OCI-LY1 (cell line): ENCODE measurements around the gene SLIT3.

Experiments
- EZH2 ChIP-seq: fragments of 200-600 bp; sonication (generic), shearing (Covaris generic); IDR thresholded peaks from 2 replicates; pipeline ENCODE4 v1.8.0; 2017; ENCODE audit warnings: borderline replicate concordance, mixed run types, mild to moderate bottlenecking, antibody characterized with exemption, low read length, moderate library complexity, mixed read lengths
- TF ChIP-seq, protein P1 (sequence below): fragments of 200-600 bp; sonication (generic), shearing (Covaris generic); IDR thresholded peaks from 2 replicates; pipeline ENCODE4 v1.5.1; 2017; ENCODE audit warnings: mild to moderate bottlenecking, antibody characterized with exemption, low read length, moderate library complexity, mixed read lengths

DNA sequence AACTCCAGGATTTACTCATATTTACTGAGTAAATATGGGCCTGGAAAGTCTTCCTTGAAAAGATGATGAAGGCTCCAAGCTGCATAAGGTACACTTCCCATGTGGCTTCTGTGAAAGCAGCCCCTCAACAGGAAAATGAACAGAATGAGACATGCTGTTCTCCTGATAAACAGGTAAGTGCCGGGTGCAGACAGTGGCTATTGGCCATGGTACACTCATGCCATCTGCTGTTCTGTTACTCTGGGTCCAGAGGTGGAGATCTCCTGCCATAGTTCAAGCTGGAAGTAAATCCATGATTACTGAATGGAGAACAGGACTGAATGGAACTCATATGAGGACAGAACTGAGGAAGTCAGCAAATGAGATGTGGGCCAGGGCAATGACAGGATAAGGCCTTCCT, 103.6 kb downstream of the SLIT3 start:
- TF ChIP-seq, protein P1, sequence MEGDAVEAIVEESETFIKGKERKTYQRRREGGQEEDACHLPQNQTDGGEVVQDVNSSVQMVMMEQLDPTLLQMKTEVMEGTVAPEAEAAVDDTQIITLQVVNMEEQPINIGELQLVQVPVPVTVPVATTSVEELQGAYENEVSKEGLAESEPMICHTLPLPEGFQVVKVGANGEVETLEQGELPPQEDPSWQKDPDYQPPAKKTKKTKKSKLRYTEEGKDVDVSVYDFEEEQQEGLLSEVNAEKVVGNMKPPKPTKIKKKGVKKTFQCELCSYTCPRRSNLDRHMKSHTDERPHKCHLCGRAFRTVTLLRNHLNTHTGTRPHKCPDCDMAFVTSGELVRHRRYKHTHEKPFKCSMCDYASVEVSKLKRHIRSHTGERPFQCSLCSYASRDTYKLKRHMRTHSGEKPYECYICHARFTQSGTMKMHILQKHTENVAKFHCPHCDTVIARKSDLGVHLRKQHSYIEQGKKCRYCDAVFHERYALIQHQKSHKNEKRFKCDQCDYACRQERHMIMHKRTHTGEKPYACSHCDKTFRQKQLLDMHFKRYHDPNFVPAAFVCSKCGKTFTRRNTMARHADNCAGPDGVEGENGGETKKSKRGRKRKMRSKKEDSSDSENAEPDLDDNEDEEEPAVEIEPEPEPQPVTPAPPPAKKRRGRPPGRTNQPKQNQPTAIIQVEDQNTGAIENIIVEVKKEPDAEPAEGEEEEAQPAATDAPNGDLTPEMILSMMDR: no peak
- no peak for TF ChIP-seq EZH2
